Activated T-helper 1 cell treated with anti-CD3 and anti-CD28 coated beads, Interleukin-12 subunit alpha, Interleukin-12 subunit beta, Interleukin-2, Interleukin-4 antibody, amounts not matched to agents 30 ng/mL and 10 ng/mL and 1 ng/mL, durations not matched to agents 14 hours and 24 hours and 36 hours (primary cell): ENCODE results near the gene CPAMD8. TPM values are rescaled to one million over a fixed set of nuclear protein-coding genes. Genes with fewer than 3 reads are reported as not detected.

Experiments used
- DNase-seq: peaks from one replicate; pipeline ENCODE4 v3.0.0; 2021; ENCODE audit warnings: low spot score
- H3K27ac Mint-ChIP-seq: one replicate; pipeline ENCODE4 v1.8.0; 2021; ENCODE audit warnings: mild to moderate bottlenecking, mixed read lengths
- H3K27me3 Mint-ChIP-seq: one replicate; pipeline ENCODE4 v1.8.0; 2022; ENCODE audit warnings: mild to moderate bottlenecking, moderate library complexity, mixed read lengths; ENCODE audit not compliant: insufficient read depth
- H3K36me3 Mint-ChIP-seq: one replicate; pipeline ENCODE4 v1.8.0; 2021; ENCODE audit warnings: low read depth, mixed read lengths
- H3K4me1 Mint-ChIP-seq: one replicate; pipeline ENCODE4 v1.8.0; 2021; ENCODE audit warnings: low read depth, mixed read lengths
- H3K4me3 Mint-ChIP-seq: one replicate; pipeline ENCODE4 v1.8.0; 2021; ENCODE audit warnings: mild to moderate bottlenecking, moderate library complexity, mixed read lengths
- H3K9me3 Mint-ChIP-seq: one replicate; pipeline ENCODE4 v1.8.0; 2021; ENCODE audit warnings: mixed read lengths
- intact Hi-C: fragments of 100-400 bp; cut with micrococcal nuclease; formaldehyde crosslinking; loops from one replicate; pipeline ENCODE4 v1.15.1; 2024
- total RNA-seq: library from RNA; stranded (reverse); gene quantifications from 2 replicates; pipeline ENCODE4 v1.2.3, GENCODE V29; 2022

CPAMD8 gene
- total RNA-seq, result 0.18 TPM in 1 of 2 replicates, not detected in the other

- Mint-ChIP-seq H3K36me3 (no peaks in the 10 kb centered on the region), H3K27ac (no peak within 1 kb of the TSS), H3K27me3 (peaks cover 45% of the 10 kb centered on the region), H3K4me3 (no peak within 1 kb of the TSS), H3K4me1 (peaks cover 7% of the 10 kb centered on the region), H3K9me3 (no peaks in the 10 kb centered on the region)
- intact Hi-C loops, result no loop called here
- DNase-seq, result no peak
Measured at GRCh38 chr19:17026706-17027534, at the start of gene CPAMD8. Gene CPAMD8 (minus strand): TSS chr19:17026810. CDS start chr19:17026642, 168 bp downstream.

- Mint-ChIP-seq H3K27ac (peak overlapping the region; percentile 96), H3K9me3 (no peaks in the 10 kb centered on the region), H3K27me3 (no peaks in the 10 kb centered on the region), H3K36me3 (peaks cover 14% of the 10 kb centered on the region), H3K4me1 (peaks cover 62% of the 10 kb centered on the region), H3K4me3 (peak overlapping the region; percentile 95)
- peak; percentile 42 for DNase-seq
- intact Hi-C loops, result loop anchor here (1.0 to 5.0 kb wide), 11 partner anchors 9 to 1076 kb away; partner anchors contain the start of genes BABAM1, MED26, OCEL1 and PIK3R2
Measured at GRCh38 chr19:17075864-17076542, 49.4 kb upstream of the CPAMD8 start.

GRCh38 chr19:17075035-17075863 is 48.6 kb upstream of the CPAMD8 start, which contains the start of the genes HAUS8 and MYO9B:
Gene HAUS8 (minus strand): TSS chr19:17075452. CDS start chr19:17075422, 30 bp downstream.
Gene MYO9B (plus strand): TSS chr19:17075777. CDS start chr19:17101718, 25,941 bp downstream.
- H3K4me1 Mint-ChIP-seq, result peaks cover 66% of the 10 kb centered on the region
- peaks cover 20% of the 10 kb centered on the region for H3K36me3 Mint-ChIP-seq
- intact Hi-C loops, result loop anchor here (1.0 to 5.0 kb wide), 11 partner anchors 8 to 1077 kb away; partner anchors contain the start of genes BABAM1, MED26, OCEL1 and PIK3R2
- DNase-seq, result peak; percentile 99
- H3K27me3 Mint-ChIP-seq, result no peaks in the 10 kb centered on the region
- H3K9me3 Mint-ChIP-seq, result no peaks in the 10 kb centered on the region
- H3K27ac Mint-ChIP-seq, result peak within 1 kb of the TSS; percentile 97
- peak within 1 kb of the TSS; percentile 99 for H3K4me3 Mint-ChIP-seq

GRCh38 chr19:17074634-17075034 is 48.0 kb upstream of the CPAMD8 start:
- no peaks in the 10 kb centered on the region for H3K27me3 Mint-ChIP-seq
- no peak for DNase-seq
- intact Hi-C loops, result loop anchor here (1.0 to 5.0 kb wide), 11 partner anchors 7 to 1078 kb away; partner anchors contain the start of genes BABAM1, MED26, OCEL1 and PIK3R2
- peaks cover 25% of the 10 kb centered on the region for H3K36me3 Mint-ChIP-seq
- peaks cover 66% of the 10 kb centered on the region for H3K4me1 Mint-ChIP-seq
- H3K27ac Mint-ChIP-seq, result peak overlapping the region; percentile 97
- H3K4me3 Mint-ChIP-seq, result peak overlapping the region; percentile 99
- H3K9me3 Mint-ChIP-seq, result no peaks in the 10 kb centered on the region

- peak overlapping the region; percentile 99 for H3K4me3 Mint-ChIP-seq
- peaks cover 61% of the 10 kb centered on the region for H3K4me1 Mint-ChIP-seq
- no peaks in the 10 kb centered on the region for H3K27me3 Mint-ChIP-seq
- H3K9me3 Mint-ChIP-seq, result no peaks in the 10 kb centered on the region
- intact Hi-C loops, result loop anchor here (2.0 kb wide), 3 partner anchors 111 to 445 kb away; partner anchors contain the start of gene MED26
- DNase-seq, result no peak
- H3K27ac Mint-ChIP-seq, result peak overlapping the region; percentile 97
- H3K36me3 Mint-ChIP-seq, result peaks cover 24% of the 10 kb centered on the region
Measured at GRCh38 chr19:17073869-17074633, 47.4 kb upstream of the CPAMD8 start.

- no peaks in the 10 kb centered on the region for H3K27me3 Mint-ChIP-seq
- H3K36me3 Mint-ChIP-seq, result peaks cover 34% of the 10 kb centered on the region
- DNase-seq, result no peak
- no peak overlapping the region for H3K4me3 Mint-ChIP-seq
- no peaks in the 10 kb centered on the region for H3K9me3 Mint-ChIP-seq
- peaks cover 46% of the 10 kb centered on the region for H3K4me1 Mint-ChIP-seq
- no peak overlapping the region for H3K27ac Mint-ChIP-seq
- intact Hi-C loops, result no loop called here
Measured at GRCh38 chr19:17070912-17071311, 44.3 kb upstream of the CPAMD8 start.

- Mint-ChIP-seq H3K27me3 (no peaks in the 10 kb centered on the region), H3K9me3 (no peaks in the 10 kb centered on the region), H3K27ac (no peak overlapping the region), H3K36me3 (peaks cover 34% of the 10 kb centered on the region), H3K4me3 (no peak overlapping the region), H3K4me1 (peaks cover 46% of the 10 kb centered on the region)
- DNase-seq, result no peak
- intact Hi-C loops, result no loop called here
Measured at GRCh38 chr19:17070421-17070820, 43.8 kb upstream of the CPAMD8 start.

GRCh38 chr19:17069193-17069592 is 42.6 kb upstream of the CPAMD8 start:
- Mint-ChIP-seq H3K27ac (no peak overlapping the region), H3K4me1 (peaks cover 50% of the 10 kb centered on the region), H3K4me3 (no peak overlapping the region), H3K36me3 (peaks cover 43% of the 10 kb centered on the region), H3K27me3 (no peaks in the 10 kb centered on the region), H3K9me3 (no peaks in the 10 kb centered on the region)
- no peak for DNase-seq
- intact Hi-C loops, result loop anchor here (10.0 kb wide), 1 partner anchor 316 kb away; no protein-coding TSS in a partner anchor

GRCh38 chr19:17063428-17063827 is 36.8 kb upstream of the CPAMD8 start:
- Mint-ChIP-seq H3K4me1 (peaks cover 21% of the 10 kb centered on the region), H3K27me3 (no peaks in the 10 kb centered on the region), H3K4me3 (no peak overlapping the region), H3K27ac (no peak overlapping the region), H3K9me3 (no peaks in the 10 kb centered on the region), H3K36me3 (peaks cover 47% of the 10 kb centered on the region)
- intact Hi-C loops, result loop anchor here (10.0 kb wide), 1 partner anchor 321 kb away; no protein-coding TSS in a partner anchor
- no peak for DNase-seq

- H3K4me1 Mint-ChIP-seq, result peaks cover 13% of the 10 kb centered on the region
- no peak overlapping the region for H3K4me3 Mint-ChIP-seq
- H3K36me3 Mint-ChIP-seq, result peaks cover 45% of the 10 kb centered on the region
- H3K9me3 Mint-ChIP-seq, result no peaks in the 10 kb centered on the region
- DNase-seq, result no peak
- no peaks in the 10 kb centered on the region for H3K27me3 Mint-ChIP-seq
- no peak overlapping the region for H3K27ac Mint-ChIP-seq
- intact Hi-C loops, result loop anchor here (10.0 kb wide), 1 partner anchor 323 kb away; no protein-coding TSS in a partner anchor
Measured at GRCh38 chr19:17061691-17062090, 35.1 kb upstream of the CPAMD8 start.

- no peak for DNase-seq
- peaks cover 13% of the 10 kb centered on the region for H3K4me1 Mint-ChIP-seq
- H3K9me3 Mint-ChIP-seq, result no peaks in the 10 kb centered on the region
- no peak overlapping the region for H3K27ac Mint-ChIP-seq
- H3K36me3 Mint-ChIP-seq, result peaks cover 42% of the 10 kb centered on the region
- no peak overlapping the region for H3K4me3 Mint-ChIP-seq
- intact Hi-C loops, result loop anchor here (10.0 kb wide), 1 partner anchor 324 kb away; no protein-coding TSS in a partner anchor
- no peaks in the 10 kb centered on the region for H3K27me3 Mint-ChIP-seq
Measured at GRCh38 chr19:17061205-17061604, 34.6 kb upstream of the CPAMD8 start.
